Activated CD4-positive, alpha-beta T cell treated with anti-CD3 and anti-CD28 coated beads, Interleukin-2, amount 10 ng/mL, durations not matched to agents 24 days and 14 days (primary cell): ENCODE data around the gene RGS5. TPM values are rescaled to one million over a fixed set of nuclear protein-coding genes. Genes with fewer than 3 reads are reported as not detected.

Source experiments
- DNase-seq: peaks from one replicate; pipeline ENCODE4 v3.0.0; 2022
- H3K27ac Mint-ChIP-seq: one replicate; pipeline ENCODE4 v1.8.0; 2022; ENCODE audit warnings: mild to moderate bottlenecking, mixed read lengths
- H3K27me3 Mint-ChIP-seq: one replicate; pipeline ENCODE4 v1.8.0; 2022; ENCODE audit warnings: mixed read lengths
- H3K36me3 Mint-ChIP-seq: one replicate; pipeline ENCODE4 v1.8.0; 2022; ENCODE audit warnings: low read depth, mild to moderate bottlenecking, mixed read lengths
- H3K4me1 Mint-ChIP-seq: one replicate; pipeline ENCODE4 v1.8.0; 2021; ENCODE audit warnings: mixed read lengths
- H3K4me3 Mint-ChIP-seq: one replicate; pipeline ENCODE4 v1.8.0; 2022; ENCODE audit warnings: mild to moderate bottlenecking, moderate library complexity, mixed read lengths
- H3K9me3 Mint-ChIP-seq: one replicate; pipeline ENCODE4 v1.8.0; 2021; ENCODE audit warnings: mixed read lengths
- intact Hi-C: fragments of 100-400 bp; cut with micrococcal nuclease; formaldehyde crosslinking; loops from one replicate; pipeline ENCODE4 v1.15.1; 2023
- total RNA-seq: library from RNA; stranded (reverse); gene quantifications from 2 replicates; pipeline ENCODE4 v1.2.3, GENCODE V29; 2022

RGS5 gene
- total RNA-seq, 1 donor from 2014 or later: 2.8 TPM

- Mint-ChIP-seq H3K4me1 (no peaks in the 10 kb centered on the region), H3K36me3 (no peaks in the 10 kb centered on the region), H3K9me3 (no peaks in the 10 kb centered on the region), H3K4me3 (no peak overlapping the region), H3K27me3 (no peaks in the 10 kb centered on the region), H3K27ac (no peak overlapping the region)
- intact Hi-C loops: no loop called here
- no peak for DNase-seq
These were observed 55.7 kb downstream of the RGS5 start for GRCh38 chr1:163147019-163147418.

- Mint-ChIP-seq H3K4me3 (no peak overlapping the region), H3K4me1 (no peaks in the 10 kb centered on the region), H3K27ac (no peak overlapping the region), H3K27me3 (no peaks in the 10 kb centered on the region), H3K9me3 (no peaks in the 10 kb centered on the region), H3K36me3 (no peaks in the 10 kb centered on the region)
- intact Hi-C loops: no loop called here
- no peak for DNase-seq
These were observed 57.3 kb downstream of the RGS5 start for GRCh38 chr1:163145435-163145834.

- H3K27me3 Mint-ChIP-seq: no peaks in the 10 kb centered on the region
- DNase-seq: no peak
- intact Hi-C loops: no loop called here
- no peaks in the 10 kb centered on the region for H3K36me3 Mint-ChIP-seq
- no peaks in the 10 kb centered on the region for H3K4me1 Mint-ChIP-seq
- no peak overlapping the region for H3K4me3 Mint-ChIP-seq
- no peak overlapping the region for H3K27ac Mint-ChIP-seq
- H3K9me3 Mint-ChIP-seq: no peaks in the 10 kb centered on the region
These were observed 58.3 kb downstream of the RGS5 start for GRCh38 chr1:163144418-163144817.

GRCh38 chr1:163142152-163142551 lies 60.6 kb downstream of the RGS5 start:
- DNase-seq: no peak
- no peaks in the 10 kb centered on the region for H3K9me3 Mint-ChIP-seq
- no peak overlapping the region for H3K27ac Mint-ChIP-seq
- intact Hi-C loops: no loop called here
- H3K4me1 Mint-ChIP-seq: no peaks in the 10 kb centered on the region
- no peaks in the 10 kb centered on the region for H3K27me3 Mint-ChIP-seq
- H3K36me3 Mint-ChIP-seq: no peaks in the 10 kb centered on the region
- no peak overlapping the region for H3K4me3 Mint-ChIP-seq

- no peak overlapping the region for H3K27ac Mint-ChIP-seq
- DNase-seq: no peak
These were observed 61.2 kb downstream of the RGS5 start for GRCh38 chr1:163141556-163141955.

GRCh38 chr1:163137556-163138265 lies 65.0 kb downstream of the RGS5 start:
- Mint-ChIP-seq H3K27me3 (peaks cover 6% of the 10 kb centered on the region), H3K9me3 (no peaks in the 10 kb centered on the region), H3K27ac (no peak overlapping the region), H3K4me1 (no peaks in the 10 kb centered on the region), H3K36me3 (no peaks in the 10 kb centered on the region), H3K4me3 (no peak overlapping the region)
- intact Hi-C loops: no loop called here
- DNase-seq: no peak

More at GRCh38 chr1:163141556-163141955, 61.2 kb downstream of the RGS5 start:
- Mint-ChIP-seq H3K4me3 (no peak overlapping the region), H3K9me3 (no peaks in the 10 kb centered on the region), H3K36me3 (no peaks in the 10 kb centered on the region), H3K27me3 (peaks cover 3% of the 10 kb centered on the region), H3K4me1 (no peaks in the 10 kb centered on the region)
- intact Hi-C loops: no loop called here

GRCh38 chr1:163131981-163132380 lies 70.7 kb downstream of the RGS5 start:
- Mint-ChIP-seq H3K4me1 (no peaks in the 10 kb centered on the region), H3K27me3 (peaks cover 6% of the 10 kb centered on the region)

GRCh38 chr1:163130225-163130856 lies 72.4 kb downstream of the RGS5 start:
- Mint-ChIP-seq H3K4me3 (no peak overlapping the region), H3K9me3 (no peaks in the 10 kb centered on the region)

More at GRCh38 chr1:163131981-163132380, 70.7 kb downstream of the RGS5 start:
- Mint-ChIP-seq H3K9me3 (no peaks in the 10 kb centered on the region), H3K36me3 (no peaks in the 10 kb centered on the region), H3K4me3 (no peak overlapping the region), H3K27ac (no peak overlapping the region)
- intact Hi-C loops: no loop called here
- DNase-seq: no peak

GRCh38 chr1:163128282-163128681 lies 74.4 kb downstream of the RGS5 start:
- no peaks in the 10 kb centered on the region for H3K4me1 Mint-ChIP-seq
- no peak overlapping the region for H3K4me3 Mint-ChIP-seq
- H3K9me3 Mint-ChIP-seq: no peaks in the 10 kb centered on the region
- intact Hi-C loops: no loop called here
- H3K36me3 Mint-ChIP-seq: no peaks in the 10 kb centered on the region
- no peak for DNase-seq
- no peak overlapping the region for H3K27ac Mint-ChIP-seq
- H3K27me3 Mint-ChIP-seq: peaks cover 7% of the 10 kb centered on the region

More at GRCh38 chr1:163130225-163130856, 72.4 kb downstream of the RGS5 start:
- H3K27ac Mint-ChIP-seq: no peak overlapping the region
- no peak for DNase-seq
- no peaks in the 10 kb centered on the region for H3K36me3 Mint-ChIP-seq
- intact Hi-C loops: no loop called here
- H3K27me3 Mint-ChIP-seq: no peaks in the 10 kb centered on the region
- no peaks in the 10 kb centered on the region for H3K4me1 Mint-ChIP-seq

- no peak overlapping the region for H3K4me3 Mint-ChIP-seq
- intact Hi-C loops: no loop called here
- no peaks in the 10 kb centered on the region for H3K9me3 Mint-ChIP-seq
- H3K36me3 Mint-ChIP-seq: no peaks in the 10 kb centered on the region
- no peak overlapping the region for H3K27ac Mint-ChIP-seq
- no peak for DNase-seq
- H3K27me3 Mint-ChIP-seq: peaks cover 7% of the 10 kb centered on the region
- H3K4me1 Mint-ChIP-seq: no peaks in the 10 kb centered on the region
These were observed 77.9 kb downstream of the RGS5 start for GRCh38 chr1:163124812-163125211.

- no peaks in the 10 kb centered on the region for H3K4me1 Mint-ChIP-seq
- peaks cover 7% of the 10 kb centered on the region for H3K27me3 Mint-ChIP-seq
- no peaks in the 10 kb centered on the region for H3K9me3 Mint-ChIP-seq
- H3K27ac Mint-ChIP-seq: no peak overlapping the region
- H3K4me3 Mint-ChIP-seq: no peak overlapping the region
- intact Hi-C loops: no loop called here
- DNase-seq: no peak
- no peaks in the 10 kb centered on the region for H3K36me3 Mint-ChIP-seq
These were observed 82.3 kb downstream of the RGS5 start for GRCh38 chr1:163120372-163120771.

- Mint-ChIP-seq H3K9me3 (no peaks in the 10 kb centered on the region), H3K27me3 (peaks cover 5% of the 10 kb centered on the region), H3K4me3 (no peak overlapping the region), H3K36me3 (no peaks in the 10 kb centered on the region), H3K27ac (no peak overlapping the region), H3K4me1 (no peaks in the 10 kb centered on the region)
- intact Hi-C loops: no loop called here
- no peak for DNase-seq
These were observed 83.0 kb downstream of the RGS5 start for GRCh38 chr1:163119707-163120106.

GRCh38 chr1:163115887-163116286 lies 86.8 kb downstream of the RGS5 start:
- Mint-ChIP-seq H3K36me3 (no peaks in the 10 kb centered on the region), H3K9me3 (no peaks in the 10 kb centered on the region), H3K27ac (no peak overlapping the region), H3K4me1 (no peaks in the 10 kb centered on the region), H3K4me3 (no peak overlapping the region), H3K27me3 (no peaks in the 10 kb centered on the region)
- intact Hi-C loops: no loop called here
- no peak for DNase-seq

- Mint-ChIP-seq H3K4me1 (no peaks in the 10 kb centered on the region), H3K4me3 (no peak overlapping the region), H3K27me3 (no peaks in the 10 kb centered on the region), H3K9me3 (no peaks in the 10 kb centered on the region), H3K27ac (no peak overlapping the region), H3K36me3 (no peaks in the 10 kb centered on the region)
- intact Hi-C loops: no loop called here
- DNase-seq: no peak
These were observed 95.1 kb downstream of the RGS5 start for GRCh38 chr1:163107655-163108054.
